ENCODE measurements around the gene SFXN5.

SFXN5 gene

DNA sequence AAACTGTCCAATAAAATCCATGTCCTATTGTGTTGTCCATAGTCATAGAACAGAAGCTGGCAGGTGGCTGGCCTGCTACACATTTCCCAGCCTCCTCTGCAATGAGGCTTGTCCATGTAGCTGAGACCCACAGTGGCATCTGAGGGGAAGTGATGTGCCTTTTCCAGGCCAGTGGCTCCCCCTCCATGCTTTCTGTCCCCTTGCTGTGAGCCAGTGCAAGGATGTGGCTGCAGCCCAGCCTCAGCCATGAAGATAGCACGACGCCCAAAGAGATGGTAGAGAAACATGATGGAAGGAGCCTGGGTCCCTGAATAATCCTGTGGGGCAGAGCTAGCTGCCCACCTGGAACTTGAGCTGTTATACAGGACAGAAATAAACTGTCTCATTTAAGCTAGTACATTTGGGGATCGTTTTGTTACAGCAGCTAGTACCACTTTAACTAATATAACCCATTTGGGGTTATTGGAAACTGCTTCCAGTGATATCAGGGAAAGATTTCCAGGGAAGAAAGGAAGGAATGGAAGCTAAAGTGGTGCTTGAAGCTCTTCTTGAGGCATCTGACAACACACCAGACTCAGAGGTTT lies 40.3 kb downstream of the SFXN5 start:
- H3K27me3 Mint-ChIP-seq = no peaks in the 10 kb centered on the region
- no peaks in the 10 kb centered on the region for H3K36me3 Mint-ChIP-seq (ENCODE audit: insufficient read depth)
- no peak overlapping the region for H3K4me3 Mint-ChIP-seq
- no peaks in the 10 kb centered on the region for H3K9me3 Mint-ChIP-seq
- H3K4me1 Mint-ChIP-seq = no peaks in the 10 kb centered on the region
- ATAC-seq (replicated peaks; ENCODE audit: extremely low read depth, poor library complexity, severe bottlenecking) (no peak), DNase-seq (ENCODE audit: low spot score in 2 of 2) (no peak)
- H3K27ac Mint-ChIP-seq (ENCODE audit: low read depth) = no peak overlapping the region

DNA sequence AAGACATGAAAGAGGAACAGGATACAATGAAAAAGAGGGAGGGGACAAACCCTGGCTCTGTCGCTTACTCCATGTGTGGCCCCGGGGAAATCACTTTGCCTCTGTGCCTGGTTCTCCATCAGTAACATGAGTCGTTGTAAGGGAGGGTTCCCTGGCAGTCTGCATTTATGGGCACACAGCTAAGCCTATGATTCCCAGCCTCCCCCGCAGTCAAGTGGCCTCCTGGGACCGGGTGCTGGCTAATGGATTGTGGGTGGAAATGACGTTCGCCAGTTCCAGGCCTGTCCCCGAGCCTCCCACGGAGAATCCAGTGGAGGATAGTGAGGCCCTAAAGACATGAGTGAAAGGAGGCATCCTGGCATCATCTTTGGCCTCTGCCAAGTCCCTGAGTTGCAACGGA lies 42.7 kb downstream of the SFXN5 start:
- ATAC-seq (replicated peaks; ENCODE audit: extremely low read depth, poor library complexity, severe bottlenecking) (no peak), DNase-seq (ENCODE audit: low spot score in 2 of 2) (no peak)
- no peaks in the 10 kb centered on the region for H3K27me3 Mint-ChIP-seq
- no peaks in the 10 kb centered on the region for H3K4me1 Mint-ChIP-seq
- H3K4me3 Mint-ChIP-seq = no peak overlapping the region
- no peaks in the 10 kb centered on the region for H3K9me3 Mint-ChIP-seq
- H3K36me3 Mint-ChIP-seq (ENCODE audit: insufficient read depth) = no peaks in the 10 kb centered on the region
- H3K27ac Mint-ChIP-seq (ENCODE audit: low read depth) = no peak overlapping the region

DNA sequence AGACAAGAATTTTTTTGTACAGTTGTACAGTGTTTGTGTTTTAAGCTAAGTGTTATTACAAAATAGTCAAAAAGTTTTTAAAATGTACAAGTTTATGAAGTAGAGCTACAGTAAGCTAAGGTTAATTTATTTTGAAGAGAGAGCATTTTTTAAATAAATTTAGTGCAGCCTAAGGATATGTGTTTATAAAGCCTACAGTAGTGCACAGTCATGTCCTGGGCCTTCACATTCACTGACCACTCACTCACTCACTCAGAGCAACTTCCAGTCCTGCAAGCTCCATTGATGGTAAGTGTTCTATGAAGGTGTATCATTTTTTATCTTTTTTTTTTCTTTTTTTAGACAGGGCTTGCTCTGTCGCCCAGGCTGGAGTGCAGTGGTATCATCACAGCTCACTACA lies 44.2 kb downstream of the SFXN5 start:
- no peaks in the 10 kb centered on the region for H3K27me3 Mint-ChIP-seq
- no peak overlapping the region for H3K27ac Mint-ChIP-seq (ENCODE audit: low read depth)
- no peak overlapping the region for H3K4me3 Mint-ChIP-seq
- no peaks in the 10 kb centered on the region for H3K4me1 Mint-ChIP-seq
- no peaks in the 10 kb centered on the region for H3K9me3 Mint-ChIP-seq
- ATAC-seq (replicated peaks; ENCODE audit: extremely low read depth, poor library complexity, severe bottlenecking) (no peak), DNase-seq (ENCODE audit: low spot score in 2 of 2) (no peak)
- no peaks in the 10 kb centered on the region for H3K36me3 Mint-ChIP-seq (ENCODE audit: insufficient read depth)

DNA sequence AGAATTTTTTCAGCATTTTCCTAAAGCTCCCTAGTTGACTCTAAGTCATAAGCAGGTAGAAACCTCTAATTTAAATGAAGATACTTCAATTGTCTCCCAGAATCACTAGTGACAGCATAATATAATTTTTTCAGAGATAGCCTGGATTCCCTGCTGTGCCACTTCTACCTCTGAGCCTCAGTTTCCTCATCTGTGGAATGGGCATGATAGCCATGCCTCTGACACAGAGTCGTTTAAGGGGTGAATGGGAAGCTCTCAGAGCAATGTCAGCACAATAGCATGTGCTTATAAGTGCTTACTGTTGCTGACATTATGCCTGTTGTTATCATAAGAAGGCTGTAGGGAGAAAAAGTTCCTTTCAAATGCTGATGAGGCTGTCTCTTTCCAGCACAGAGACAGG lies 48.0 kb downstream of the SFXN5 start:
- no peaks in the 10 kb centered on the region for H3K4me1 Mint-ChIP-seq
- ATAC-seq (replicated peaks; ENCODE audit: extremely low read depth, poor library complexity, severe bottlenecking) (no peak), DNase-seq (ENCODE audit: low spot score in 2 of 2) (no peak)
- no peak overlapping the region for H3K4me3 Mint-ChIP-seq
- H3K36me3 Mint-ChIP-seq (ENCODE audit: insufficient read depth) = no peaks in the 10 kb centered on the region
- H3K27ac Mint-ChIP-seq (ENCODE audit: low read depth) = no peak overlapping the region
- no peaks in the 10 kb centered on the region for H3K27me3 Mint-ChIP-seq
- H3K9me3 Mint-ChIP-seq = no peaks in the 10 kb centered on the region

DNA sequence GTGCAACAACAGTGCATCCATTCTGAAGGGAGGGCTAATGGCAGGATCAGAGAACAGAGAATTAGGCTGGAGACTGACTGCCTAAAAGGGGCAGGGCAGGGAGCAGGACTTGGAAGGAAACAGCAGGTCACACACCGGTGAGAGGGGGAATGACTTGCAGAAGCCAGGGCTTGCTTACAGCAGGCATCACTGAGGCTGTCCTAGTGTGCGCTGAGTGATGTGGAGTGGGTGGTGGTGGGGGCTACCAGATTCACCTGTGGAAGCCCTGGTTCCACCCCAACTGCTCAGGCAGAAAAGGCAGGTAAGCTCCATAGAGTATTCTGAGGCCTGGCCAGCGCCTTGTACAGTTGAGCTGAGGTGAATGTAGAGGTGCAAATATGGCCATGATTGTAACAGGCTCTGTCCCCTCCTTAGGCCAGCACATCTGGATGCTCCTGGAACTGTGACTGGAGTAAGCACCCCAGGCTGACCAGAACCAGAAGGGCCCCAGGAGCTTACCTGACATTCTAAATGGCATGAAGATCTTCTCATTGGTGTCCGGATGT lies 49.4 kb downstream of the SFXN5 start:
- no peaks in the 10 kb centered on the region for H3K27me3 Mint-ChIP-seq
- H3K36me3 Mint-ChIP-seq (ENCODE audit: insufficient read depth) = peaks cover 2% of the 10 kb centered on the region
- no peak for DNase-seq (ENCODE audit: low spot score in 2 of 2)
- no peak for ATAC-seq (replicated peaks; ENCODE audit: extremely low read depth, poor library complexity, severe bottlenecking)
- no peak overlapping the region for H3K4me3 Mint-ChIP-seq
- no peaks in the 10 kb centered on the region for H3K9me3 Mint-ChIP-seq
- no peak overlapping the region for H3K27ac Mint-ChIP-seq (ENCODE audit: low read depth)
- no peaks in the 10 kb centered on the region for H3K4me1 Mint-ChIP-seq

DNA sequence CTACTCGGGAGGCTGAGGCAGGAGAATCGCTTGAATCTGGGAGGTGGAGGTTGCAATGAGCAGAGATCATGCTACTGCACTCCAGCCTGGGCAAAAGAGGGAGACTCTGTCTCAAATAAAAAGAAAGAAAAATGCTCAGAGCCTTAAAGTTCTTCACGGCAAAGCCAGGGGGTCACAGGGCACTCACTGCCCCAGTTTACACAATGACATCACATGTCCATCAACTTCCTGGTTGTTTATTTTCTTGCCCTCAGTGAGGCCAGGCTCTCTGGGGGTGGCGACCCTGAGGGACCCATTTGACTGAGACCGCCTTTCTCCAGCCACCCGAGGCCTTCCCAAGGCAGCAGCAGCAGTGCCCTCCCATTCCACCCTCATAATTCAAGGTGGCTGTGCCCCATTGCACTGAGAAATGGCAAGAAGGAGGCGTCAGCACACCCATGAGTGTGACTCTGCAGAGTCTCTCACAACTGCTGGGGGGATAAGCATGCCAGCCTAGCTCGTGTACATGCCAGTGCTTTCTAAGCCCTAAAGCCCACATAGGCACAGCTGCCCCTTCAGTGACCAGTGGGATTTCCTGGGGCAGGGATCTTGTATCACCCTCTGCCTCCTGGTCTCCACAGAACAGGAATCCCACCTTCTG lies 50.0 kb downstream of the SFXN5 start:
- H3K4me1 Mint-ChIP-seq = no peaks in the 10 kb centered on the region
- no peaks in the 10 kb centered on the region for H3K9me3 Mint-ChIP-seq
- H3K36me3 Mint-ChIP-seq (ENCODE audit: insufficient read depth) = peaks cover 2% of the 10 kb centered on the region
- no peak overlapping the region for H3K27ac Mint-ChIP-seq (ENCODE audit: low read depth)
- H3K27me3 Mint-ChIP-seq = no peaks in the 10 kb centered on the region
- H3K4me3 Mint-ChIP-seq = no peak overlapping the region
- no peak for DNase-seq (ENCODE audit: low spot score in 2 of 2)
- ATAC-seq (replicated peaks; ENCODE audit: extremely low read depth, poor library complexity, severe bottlenecking) = no peak

DNA sequence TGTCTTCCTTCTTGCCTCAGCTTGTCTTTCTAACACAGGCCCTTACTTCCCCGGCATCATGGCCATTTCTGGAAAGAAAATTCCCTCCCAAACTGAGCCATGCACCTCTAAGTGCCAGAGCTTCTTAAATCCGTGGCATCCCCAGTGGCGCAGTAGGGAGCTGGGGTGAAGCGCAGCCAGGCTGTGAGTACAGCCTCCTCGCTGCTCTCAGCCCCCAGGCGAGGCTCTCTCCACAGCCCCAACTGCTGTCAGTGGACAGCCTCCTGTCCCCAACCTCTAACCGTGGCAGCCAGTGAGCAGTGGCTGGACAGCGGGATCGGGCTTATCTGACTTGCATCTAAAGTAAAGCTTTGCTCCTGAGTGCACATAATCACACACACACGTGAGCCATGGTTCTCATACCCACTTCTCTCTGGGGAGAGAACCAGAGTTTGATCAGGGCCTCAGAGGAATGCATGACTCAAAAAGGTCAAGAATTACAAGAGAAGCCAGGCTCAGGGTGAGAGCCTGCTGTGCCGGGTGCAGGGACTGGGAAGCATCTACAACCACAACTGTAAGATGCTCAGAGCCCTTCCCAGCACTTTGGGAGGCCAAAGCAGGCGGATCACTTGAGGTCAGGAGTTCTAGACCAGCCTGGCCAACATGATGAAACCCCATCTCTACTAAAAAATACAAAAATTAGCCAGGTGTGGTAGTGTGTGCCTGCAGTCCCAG lies 50.7 kb downstream of the SFXN5 start:
- no peak overlapping the region for H3K27ac Mint-ChIP-seq (ENCODE audit: low read depth)
- DNase-seq (ENCODE audit: low spot score in 2 of 2) = no peak

DNA sequence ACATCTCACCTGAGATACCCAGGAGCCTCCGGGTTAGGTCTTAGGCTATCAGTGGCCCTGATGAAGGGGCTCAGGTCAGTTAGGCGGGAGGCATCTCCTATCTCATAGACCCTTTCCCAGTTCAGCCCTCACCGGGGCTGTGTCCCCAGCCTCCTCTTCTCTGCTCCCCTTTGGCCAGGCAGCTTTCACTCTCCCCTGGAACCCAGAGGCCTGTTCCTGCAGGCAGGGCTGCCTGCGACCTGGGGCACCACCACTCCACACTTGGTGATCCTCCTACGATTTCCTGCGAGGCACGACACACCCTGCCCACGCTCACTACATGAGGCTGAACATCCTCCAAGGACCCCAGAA lies 51.2 kb downstream of the SFXN5 start:
- DNase-seq (ENCODE audit: low spot score in 2 of 2) (no peak), ATAC-seq (replicated peaks; ENCODE audit: extremely low read depth, poor library complexity, severe bottlenecking) (no peak)
- no peak overlapping the region for H3K4me3 Mint-ChIP-seq
- H3K27me3 Mint-ChIP-seq = no peaks in the 10 kb centered on the region
- H3K4me1 Mint-ChIP-seq = no peaks in the 10 kb centered on the region
- peaks cover 2% of the 10 kb centered on the region for H3K36me3 Mint-ChIP-seq (ENCODE audit: insufficient read depth)
- H3K9me3 Mint-ChIP-seq = no peaks in the 10 kb centered on the region
- no peak overlapping the region for H3K27ac Mint-ChIP-seq (ENCODE audit: low read depth)

More for the DNA sequence above, 50.7 kb downstream of the SFXN5 start:
- Mint-ChIP-seq H3K4me3 (no peak overlapping the region), H3K9me3 (no peaks in the 10 kb centered on the region), H3K36me3 (ENCODE audit: insufficient read depth) (peaks cover 2% of the 10 kb centered on the region), H3K4me1 (no peaks in the 10 kb centered on the region), H3K27me3 (no peaks in the 10 kb centered on the region)
- no peak for ATAC-seq (replicated peaks; ENCODE audit: extremely low read depth, poor library complexity, severe bottlenecking)

DNA sequence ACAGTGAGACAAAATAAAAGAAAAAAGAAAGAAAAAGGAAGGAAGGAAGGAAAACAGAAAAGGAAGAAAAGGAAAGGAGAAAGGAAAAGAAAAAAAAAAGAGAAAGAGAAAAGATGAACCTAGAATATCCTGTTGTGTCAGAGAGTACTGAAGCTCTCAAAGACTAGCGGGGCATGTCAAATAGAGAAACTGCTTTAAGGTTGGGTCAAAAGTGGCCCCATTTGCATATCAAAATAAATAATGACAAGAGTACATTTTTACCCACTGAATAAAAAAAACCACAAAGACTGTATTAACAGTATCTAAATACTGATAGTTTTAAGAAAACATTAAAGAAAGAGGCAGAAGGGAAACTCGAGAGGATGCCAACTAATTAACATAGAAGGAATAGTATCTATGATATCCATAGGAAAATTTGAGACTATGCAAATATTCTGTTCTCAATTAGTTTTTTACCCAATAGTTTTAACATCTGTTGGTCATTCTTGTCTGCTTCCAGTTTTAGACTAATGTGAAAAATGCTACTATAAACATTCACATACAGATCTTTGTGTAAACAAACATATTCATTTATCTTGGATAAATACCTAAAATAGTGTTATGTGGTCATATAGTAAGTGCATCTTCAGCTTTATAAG lies 53.2 kb downstream of the SFXN5 start:
- H3K27me3 Mint-ChIP-seq = no peaks in the 10 kb centered on the region
- H3K27ac Mint-ChIP-seq (ENCODE audit: low read depth) = no peak overlapping the region
- no peaks in the 10 kb centered on the region for H3K4me1 Mint-ChIP-seq
- H3K9me3 Mint-ChIP-seq = no peaks in the 10 kb centered on the region
- H3K4me3 Mint-ChIP-seq = no peak overlapping the region
- no peak for ATAC-seq (replicated peaks; ENCODE audit: extremely low read depth, poor library complexity, severe bottlenecking)
- H3K36me3 Mint-ChIP-seq (ENCODE audit: insufficient read depth) = peaks cover 2% of the 10 kb centered on the region
- no peak for DNase-seq (ENCODE audit: low spot score in 2 of 2)

DNA sequence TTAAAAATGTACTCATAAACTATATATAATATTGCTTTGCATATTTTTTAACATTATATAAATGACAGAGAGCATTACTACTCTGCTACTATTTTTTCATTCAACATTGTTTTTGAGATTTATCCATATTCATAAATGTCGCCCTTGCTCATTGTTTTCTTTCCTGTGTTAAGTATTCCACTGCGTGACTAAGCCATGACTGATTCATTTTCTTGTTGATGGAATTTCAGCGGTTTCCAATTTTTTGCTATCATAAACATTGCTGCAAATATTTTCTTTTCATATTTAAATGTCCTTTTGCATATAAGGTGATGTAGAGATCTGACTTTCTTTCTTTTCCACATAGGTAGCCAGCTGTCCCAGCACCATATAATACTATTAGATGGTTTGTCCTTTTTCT lies 57.6 kb downstream of the SFXN5 start:
- H3K9me3 Mint-ChIP-seq = no peaks in the 10 kb centered on the region
- no peaks in the 10 kb centered on the region for H3K4me1 Mint-ChIP-seq
- no peak overlapping the region for H3K4me3 Mint-ChIP-seq
- no peak for ATAC-seq (replicated peaks; ENCODE audit: extremely low read depth, poor library complexity, severe bottlenecking)
- H3K36me3 Mint-ChIP-seq (ENCODE audit: insufficient read depth) = peaks cover 2% of the 10 kb centered on the region
- no peak overlapping the region for H3K27ac Mint-ChIP-seq (ENCODE audit: low read depth)
- no peaks in the 10 kb centered on the region for H3K27me3 Mint-ChIP-seq
- no peak for DNase-seq (ENCODE audit: low spot score in 2 of 2)

DNA sequence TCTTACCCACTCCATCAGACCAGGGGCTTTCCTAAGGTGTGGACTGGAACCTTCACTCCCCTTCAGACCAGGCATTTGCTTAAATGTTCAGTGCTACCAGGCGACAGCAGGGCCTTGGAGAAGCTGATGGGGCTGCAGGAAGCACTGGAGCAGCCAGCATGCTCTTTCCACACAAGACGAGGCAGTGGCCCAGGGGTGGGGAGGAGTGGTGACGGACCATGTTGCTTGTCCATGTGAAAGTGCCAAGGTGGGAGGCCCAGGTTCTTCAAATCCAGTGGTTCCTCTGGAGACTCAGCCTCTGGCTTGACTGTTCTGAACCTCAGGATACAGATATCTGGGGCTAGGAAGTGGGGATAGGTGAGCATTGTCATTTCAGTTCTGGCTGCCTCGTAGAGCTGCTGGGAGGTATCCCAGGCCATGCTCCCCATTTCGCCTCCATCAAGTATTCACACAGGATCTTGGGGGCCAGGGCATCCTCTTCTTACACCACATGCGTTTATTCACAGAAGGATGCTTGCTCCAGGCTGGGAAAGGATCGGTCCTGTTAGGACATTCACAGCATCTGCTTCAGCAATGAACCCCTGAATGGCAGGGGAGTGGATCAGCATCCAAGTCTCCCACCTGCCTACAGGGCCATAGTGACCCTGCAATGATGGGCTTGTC lies 62.2 kb downstream of the SFXN5 start:
- Mint-ChIP-seq H3K4me3 (no peak overlapping the region), H3K36me3 (ENCODE audit: insufficient read depth) (no peaks in the 10 kb centered on the region), H3K27me3 (no peaks in the 10 kb centered on the region), H3K27ac (ENCODE audit: low read depth) (no peak overlapping the region), H3K9me3 (no peaks in the 10 kb centered on the region), H3K4me1 (no peaks in the 10 kb centered on the region)
- no peak for ATAC-seq (replicated peaks; ENCODE audit: extremely low read depth, poor library complexity, severe bottlenecking)
- no peak for DNase-seq (ENCODE audit: low spot score in 2 of 2)

DNA sequence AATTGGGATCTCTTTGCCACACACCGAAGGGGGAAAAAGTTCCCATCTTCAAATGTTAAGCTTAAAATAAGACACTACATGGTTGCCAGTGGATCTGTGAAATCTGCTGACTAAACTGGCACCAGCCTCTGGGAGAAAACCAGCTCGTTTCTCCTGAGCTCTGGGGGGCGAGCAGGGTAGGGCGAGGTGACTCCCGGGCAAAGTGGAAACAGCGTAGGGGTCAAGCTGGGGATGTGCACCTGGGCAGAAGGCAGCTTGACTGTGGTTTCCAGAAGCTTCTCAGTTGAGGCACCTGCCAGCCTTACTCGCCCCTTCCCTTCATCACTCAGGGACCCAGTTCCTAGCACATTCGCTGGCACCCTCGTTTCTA lies 62.8 kb downstream of the SFXN5 start:
- no peaks in the 10 kb centered on the region for H3K9me3 Mint-ChIP-seq
- no peak overlapping the region for H3K27ac Mint-ChIP-seq (ENCODE audit: low read depth)
- no peaks in the 10 kb centered on the region for H3K4me1 Mint-ChIP-seq
- ATAC-seq (replicated peaks; ENCODE audit: extremely low read depth, poor library complexity, severe bottlenecking) = no peak
- no peaks in the 10 kb centered on the region for H3K27me3 Mint-ChIP-seq
- H3K36me3 Mint-ChIP-seq (ENCODE audit: insufficient read depth) = no peaks in the 10 kb centered on the region
- DNase-seq (ENCODE audit: low spot score in 2 of 2) = peak in 1 of 2 donors; percentile 4
- H3K4me3 Mint-ChIP-seq = no peak overlapping the region
